Ovary (tissue), 3 donors: ENCODE data around the gene RIN3.

Experiments used
- POLR2A ChIP-seq: fragments of 450-650 bp; IDR thresholded peaks from one replicate; pipeline ENCODE4 v1.6.1; 2017; ENCODE audit warnings: antibody characterized with exemption, mild to moderate bottlenecking, moderate library complexity
- TF ChIP-seq, protein P1 (sequence below), 3 donors: fragments of 450-650 bp in 2 of 3; fragments of 200-600 bp in 1 of 3; IDR thresholded peaks; one replicate each; pipeline versions ENCODE4 v1.5.1 to v1.8.0; 2016 to 2022; ENCODE audit warnings: antibody characterized with exemption in 3 of 3, mild to moderate bottlenecking in 1 of 3
- donor health status: DM: no; HTN: no; CAD: no.

GRCh38 chr14:92563765-92564285 lies 50.2 kb downstream of the RIN3 start:
- TF ChIP-seq, protein P1, sequence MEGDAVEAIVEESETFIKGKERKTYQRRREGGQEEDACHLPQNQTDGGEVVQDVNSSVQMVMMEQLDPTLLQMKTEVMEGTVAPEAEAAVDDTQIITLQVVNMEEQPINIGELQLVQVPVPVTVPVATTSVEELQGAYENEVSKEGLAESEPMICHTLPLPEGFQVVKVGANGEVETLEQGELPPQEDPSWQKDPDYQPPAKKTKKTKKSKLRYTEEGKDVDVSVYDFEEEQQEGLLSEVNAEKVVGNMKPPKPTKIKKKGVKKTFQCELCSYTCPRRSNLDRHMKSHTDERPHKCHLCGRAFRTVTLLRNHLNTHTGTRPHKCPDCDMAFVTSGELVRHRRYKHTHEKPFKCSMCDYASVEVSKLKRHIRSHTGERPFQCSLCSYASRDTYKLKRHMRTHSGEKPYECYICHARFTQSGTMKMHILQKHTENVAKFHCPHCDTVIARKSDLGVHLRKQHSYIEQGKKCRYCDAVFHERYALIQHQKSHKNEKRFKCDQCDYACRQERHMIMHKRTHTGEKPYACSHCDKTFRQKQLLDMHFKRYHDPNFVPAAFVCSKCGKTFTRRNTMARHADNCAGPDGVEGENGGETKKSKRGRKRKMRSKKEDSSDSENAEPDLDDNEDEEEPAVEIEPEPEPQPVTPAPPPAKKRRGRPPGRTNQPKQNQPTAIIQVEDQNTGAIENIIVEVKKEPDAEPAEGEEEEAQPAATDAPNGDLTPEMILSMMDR (IDR thresholded peaks at IDR 0.05): no peak
- TF ChIP-seq POLR2A: no peak
